Common myeloid progenitor, CD34-positive (primary cell): ENCODE data around the gene HSD3B2.
"Not testable (repeated sequence)": the region's sequence is repeated elsewhere in the genome, so short reads cannot be mapped to it uniquely, and the experiment has no call there.

Experiments used
- CTCF ChIA-PET: fragments of 350-600 bp; sonication (Branson Sonifier 250); formaldehyde crosslinking; loops from one replicate; lab custom pipeline; 2021; ENCODE audit warnings: antibody characterized with exemption; lab: Charles Lee
- POLR2A ChIA-PET: fragments of 350-600 bp; sonication (Branson Sonifier 250); formaldehyde crosslinking; loops from one replicate; lab custom pipeline; 2021; ENCODE audit warnings: antibody characterized with exemption; lab: Charles Lee
- DNase-seq, 3 donors: peaks; one replicate each; pipeline versions ENCODE4 v3.0.0 to v3.0.0-alpha.2; 2013
- H3K27ac ChIP-seq, 2 experiments: 1 replicate in 1 of 2; 2 replicates in 1 of 2; pipeline ENCODE4 v1.7.0; 2013; ENCODE audit warnings: inconsistent platforms in 2 of 2, low read length in 2 of 2, mild to moderate bottlenecking in 2 of 2, low read depth in 1 of 2, moderate library complexity in 1 of 2; ENCODE audit not compliant: severe bottlenecking in 2 of 2, insufficient read depth in 1 of 2, poor library complexity in 1 of 2
- H3K27me3 ChIP-seq, 5 experiments: replicated peaks in 2 of 5; 1 replicate in 3 of 5; 2 replicates in 2 of 5; pipeline versions ENCODE4 v1.6.1 to v1.7.0; 2013; ENCODE audit warnings: low read length in 4 of 5, mild to moderate bottlenecking in 2 of 5, moderate library complexity in 2 of 5, inconsistent platforms in 1 of 5; ENCODE audit not compliant: insufficient read depth in 5 of 5, control insufficient read depth in 4 of 5
- H3K36me3 ChIP-seq, 4 experiments: 1 replicate in 2 of 4; 2 replicates in 2 of 4; pipeline versions ENCODE4 v1.6.1 to v1.7.0; 2013; ENCODE audit warnings: low read length in 3 of 4, control low read depth in 1 of 4, mild to moderate bottlenecking in 1 of 4; ENCODE audit not compliant: control insufficient read depth in 4 of 4, insufficient read depth in 4 of 4
- H3K4me1 ChIP-seq, 4 experiments: 1 replicate in 3 of 4; 2 replicates in 1 of 4; pipeline versions ENCODE4 v1.6.1 to v1.7.1; 2013; ENCODE audit warnings: low read length in 3 of 4, mild to moderate bottlenecking in 3 of 4, control low read depth in 1 of 4, inconsistent platforms in 1 of 4, moderate library complexity in 1 of 4; ENCODE audit not compliant: control insufficient read depth in 4 of 4, insufficient read depth in 4 of 4; ENCODE audit errors: control extremely low read depth in 1 of 4
- H3K4me3 ChIP-seq, 7 experiments: 1 replicate in 4 of 7; 2 replicates in 3 of 7; pipeline versions ENCODE4 v1.5.1 to v1.7.0; 2013; ENCODE audit warnings: mild to moderate bottlenecking in 7 of 7, low read length in 6 of 7, moderate library complexity in 6 of 7, inconsistent platforms in 2 of 7, low read depth in 2 of 7, control low read depth in 1 of 7; ENCODE audit not compliant: insufficient read depth in 4 of 7, control insufficient read depth in 1 of 7; ENCODE audit errors: extremely low read depth in 1 of 7
- H3K9me3 ChIP-seq, 5 experiments: 1 replicate in 4 of 5; 2 replicates in 1 of 5; pipeline versions ENCODE4 v1.6.1 to v1.7.1; 2013; ENCODE audit warnings: low read length in 4 of 5, mild to moderate bottlenecking in 2 of 5, inconsistent platforms in 1 of 5, low read depth in 1 of 5, moderate library complexity in 1 of 5; ENCODE audit not compliant: control insufficient read depth in 4 of 5, insufficient read depth in 2 of 5; ENCODE audit errors: control extremely low read depth in 1 of 5
- WGBS: methylation state at CpG from one replicate; pipeline ENCODE4 v1.1.5; 2013; ENCODE audit not compliant: insufficient coverage; 5-methylcytosine and 5-hydroxymethylcytosine counted together

HSD3B2 gene

GRCh38 chr1:119372503-119373086 is 42.4 kb upstream of the HSD3B2 start:
- Histone ChIP-seq H3K27ac (no peak overlapping the region), H3K36me3 (no peaks in the 10 kb centered on the region), H3K4me3 (no peak overlapping the region), H3K9me3 (no peaks in the 10 kb centered on the region), H3K27me3 (peaks cover 2 to 9% (median 3%) of the 10 kb centered on the region in 5 experiments), H3K4me1 (peaks cover 0 to 2% (median 0%) of the 10 kb centered on the region in 4 experiments)
- WGBS: 25% methylated on average over 6 of the region's 6 CpGs
- POLR2A ChIA-PET: no interaction called here
- peak; percentile 13 to 36 (median 34) for DNase-seq
- CTCF ChIA-PET: no interaction called here

GRCh38 chr1:119373465-119373864 is 41.5 kb upstream of the HSD3B2 start:
- no peak overlapping the region for H3K27ac ChIP-seq
- peaks cover 0 to 2% (median 0%) of the 10 kb centered on the region in 4 experiments for H3K4me1 ChIP-seq
- ChIA-PET POLR2A (no interaction called here), CTCF (interaction anchor here (1.1 kb wide), 1 partner anchor 98 kb away, joined by 3 read pairs; no protein-coding TSS in a partner anchor)
- H3K27me3 ChIP-seq: peaks cover 2 to 9% (median 3%) of the 10 kb centered on the region in 5 experiments
- no peaks in the 10 kb centered on the region for H3K36me3 ChIP-seq
- DNase-seq: no peak
- no peaks in the 10 kb centered on the region for H3K9me3 ChIP-seq
- no peak overlapping the region for H3K4me3 ChIP-seq
- WGBS: 100% methylated on average over 2 of the region's 2 CpGs

- no peak for DNase-seq
- Histone ChIP-seq H3K36me3 (no peaks in the 10 kb centered on the region), H3K9me3 (no peaks in the 10 kb centered on the region), H3K27me3 (peaks cover under 1 to 7% (median 3%) of the 10 kb centered on the region in 5 experiments), H3K27ac (no peak overlapping the region), H3K4me1 (peaks cover 0 to 2% (median 0%) of the 10 kb centered on the region in 4 experiments), H3K4me3 (no peak overlapping the region)
- CTCF ChIA-PET: no interaction called here
- 54% methylated on average over 2 of the region's 4 CpGs for WGBS
- POLR2A ChIA-PET: no interaction called here
Measured at GRCh38 chr1:119374208-119374874, 40.6 kb upstream of the HSD3B2 start.

- H3K4me3 ChIP-seq: no peak overlapping the region
- POLR2A ChIA-PET: no interaction called here
- H3K4me1 ChIP-seq: peaks cover 0 to 2% (median 0%) of the 10 kb centered on the region in 4 experiments
- DNase-seq: no peak
- no CpG with 5 or more reads among the region's 1 CpG for WGBS
- no peaks in the 10 kb centered on the region for H3K36me3 ChIP-seq
- CTCF ChIA-PET: interaction anchor here (0.6 to 1.8 kb wide), 3 partner anchors 8 to 124 kb away, joined by 3 to 4 read pairs (median 3); no protein-coding TSS in a partner anchor
- H3K27ac ChIP-seq: no peak overlapping the region
- peaks cover 0 to under 1% (median 0%) of the 10 kb centered on the region in 5 experiments for H3K9me3 ChIP-seq
- H3K27me3 ChIP-seq: peaks cover 0 to 4% (median 2%) of the 10 kb centered on the region in 5 experiments
Measured at GRCh38 chr1:119375366-119375765, 39.6 kb upstream of the HSD3B2 start.

- Histone ChIP-seq H3K36me3 (no peaks in the 10 kb centered on the region), H3K9me3 (peaks cover 0 to 2% (median 0%) of the 10 kb centered on the region in 5 experiments), H3K27ac (no peak overlapping the region), H3K4me1 (peaks cover 0 to 2% (median 0%) of the 10 kb centered on the region in 4 experiments), H3K27me3 (peaks cover 0 to 4% (median 2%) of the 10 kb centered on the region in 5 experiments), H3K4me3 (no peak overlapping the region)
- no peak for DNase-seq
- 100% methylated on average over 1 of the region's 1 CpG for WGBS
- ChIA-PET POLR2A (no interaction called here), CTCF (interaction anchor here (1.8 kb wide), 1 partner anchor 9 kb away, joined by 4 read pairs; no protein-coding TSS in a partner anchor)
Measured at GRCh38 chr1:119376594-119376993, 38.4 kb upstream of the HSD3B2 start.

- CTCF ChIA-PET: interaction anchor here (1.3 kb wide), 1 partner anchor 8 kb away, joined by 4 read pairs; no protein-coding TSS in a partner anchor
- POLR2A ChIA-PET: not testable (repeated sequence)
Measured at GRCh38 chr1:119377594-119377993, 37.4 kb upstream of the HSD3B2 start.

GRCh38 chr1:119379117-119379516 is 35.8 kb upstream of the HSD3B2 start:
- CTCF ChIA-PET: no interaction called here
- Histone ChIP-seq H3K4me3 (no peak overlapping the region), H3K27ac (no peak overlapping the region), H3K9me3 (peaks cover 0 to 3% (median 0%) of the 10 kb centered on the region in 5 experiments), H3K27me3 (peaks cover 0 to 3% (median 0%) of the 10 kb centered on the region in 5 experiments), H3K36me3 (no peaks in the 10 kb centered on the region), H3K4me1 (no peaks in the 10 kb centered on the region)
- WGBS: no CpG with 5 or more reads among the region's 1 CpG
- POLR2A ChIA-PET: no interaction called here
- DNase-seq: no peak

More at GRCh38 chr1:119377594-119377993, 37.4 kb upstream of the HSD3B2 start:
- H3K4me3 ChIP-seq, H3K4me1 ChIP-seq, H3K9me3 ChIP-seq, H3K27me3 ChIP-seq, DNase-seq, H3K27ac ChIP-seq, H3K36me3 ChIP-seq: not testable (repeated sequence)
- 92% methylated on average over 2 of the region's 2 CpGs for WGBS
